Measurements from ENCODE around the gene PHF19.

DNA sequence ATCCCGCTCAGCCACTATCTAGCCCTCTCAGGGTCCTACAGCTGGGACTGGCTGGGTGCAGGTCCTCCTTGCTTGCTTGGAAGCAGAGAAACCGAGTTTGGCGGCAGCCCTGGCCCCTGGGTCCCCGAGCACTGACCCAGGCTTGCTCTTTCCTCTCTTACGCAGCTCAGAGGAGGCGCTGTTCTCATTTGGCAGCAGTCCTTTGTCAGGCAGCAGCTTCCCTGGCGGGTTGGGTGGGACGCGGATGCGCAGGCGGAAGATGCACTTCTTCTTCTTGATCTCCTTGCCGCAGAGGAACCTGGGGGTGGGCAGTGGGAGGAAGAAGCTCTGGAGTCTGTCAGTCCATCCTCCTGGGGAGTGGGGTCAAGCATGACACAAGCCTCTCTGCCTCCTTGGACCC is 14.5 kb downstream of the PHF19 start:
- no peak for TF ChIP-seq POLR2A (IDR thresholded peaks at IDR 0.05)
- TF ChIP-seq, protein P1, sequence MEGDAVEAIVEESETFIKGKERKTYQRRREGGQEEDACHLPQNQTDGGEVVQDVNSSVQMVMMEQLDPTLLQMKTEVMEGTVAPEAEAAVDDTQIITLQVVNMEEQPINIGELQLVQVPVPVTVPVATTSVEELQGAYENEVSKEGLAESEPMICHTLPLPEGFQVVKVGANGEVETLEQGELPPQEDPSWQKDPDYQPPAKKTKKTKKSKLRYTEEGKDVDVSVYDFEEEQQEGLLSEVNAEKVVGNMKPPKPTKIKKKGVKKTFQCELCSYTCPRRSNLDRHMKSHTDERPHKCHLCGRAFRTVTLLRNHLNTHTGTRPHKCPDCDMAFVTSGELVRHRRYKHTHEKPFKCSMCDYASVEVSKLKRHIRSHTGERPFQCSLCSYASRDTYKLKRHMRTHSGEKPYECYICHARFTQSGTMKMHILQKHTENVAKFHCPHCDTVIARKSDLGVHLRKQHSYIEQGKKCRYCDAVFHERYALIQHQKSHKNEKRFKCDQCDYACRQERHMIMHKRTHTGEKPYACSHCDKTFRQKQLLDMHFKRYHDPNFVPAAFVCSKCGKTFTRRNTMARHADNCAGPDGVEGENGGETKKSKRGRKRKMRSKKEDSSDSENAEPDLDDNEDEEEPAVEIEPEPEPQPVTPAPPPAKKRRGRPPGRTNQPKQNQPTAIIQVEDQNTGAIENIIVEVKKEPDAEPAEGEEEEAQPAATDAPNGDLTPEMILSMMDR (IDR thresholded peaks at IDR 0.05) = no peak
